Mucosa of stomach (tissue), 1 donor: Measurements from ENCODE around the gene PRKN.

Source experiments
- H3K27me3 ChIP-seq: one replicate; pipeline ENCODE4 v1.7.0; 2013; ENCODE audit warnings: mild to moderate bottlenecking, low read length; ENCODE audit not compliant: control insufficient read depth, insufficient read depth
- H3K36me3 ChIP-seq: one replicate; pipeline ENCODE4 v1.7.0; 2013; ENCODE audit warnings: low read length; ENCODE audit not compliant: control insufficient read depth, insufficient read depth
- H3K4me1 ChIP-seq: one replicate; pipeline ENCODE4 v1.7.0; 2013; ENCODE audit warnings: mild to moderate bottlenecking, low read length; ENCODE audit not compliant: control insufficient read depth, insufficient read depth
- H3K4me3 ChIP-seq: one replicate; pipeline ENCODE4 v1.7.0; 2013; ENCODE audit warnings: low read length
- H3K9ac ChIP-seq: one replicate; pipeline ENCODE4 v1.7.0; 2013; ENCODE audit warnings: mild to moderate bottlenecking, low read length, moderate library complexity
- H3K9me3 ChIP-seq: one replicate; pipeline ENCODE4 v1.7.0; 2013; ENCODE audit warnings: mild to moderate bottlenecking, low read length, moderate library complexity; ENCODE audit not compliant: control insufficient read depth
- donor health status: Pancreatic carcinoma.

Gene PRKN

GRCh38 chr6:162267126-162267525, 460.4 kb downstream of the PRKN start:
- no peaks in the 10 kb centered on the region for H3K27me3 ChIP-seq
- no peaks in the 10 kb centered on the region for H3K4me1 ChIP-seq
- H3K4me3 ChIP-seq, result no peak overlapping the region
- H3K36me3 ChIP-seq, result no peaks in the 10 kb centered on the region
- H3K9me3 ChIP-seq, result no peaks in the 10 kb centered on the region
- no peak overlapping the region for H3K9ac ChIP-seq

- H3K9me3 ChIP-seq, result no peaks in the 10 kb centered on the region
- no peaks in the 10 kb centered on the region for H3K27me3 ChIP-seq
- H3K4me3 ChIP-seq, result no peak overlapping the region
- no peaks in the 10 kb centered on the region for H3K36me3 ChIP-seq
- no peaks in the 10 kb centered on the region for H3K4me1 ChIP-seq
- no peak overlapping the region for H3K9ac ChIP-seq
Measured at GRCh38 chr6:162264581-162264980, 463.0 kb downstream of the PRKN start.

- no peaks in the 10 kb centered on the region for H3K4me1 ChIP-seq
- no peak overlapping the region for H3K4me3 ChIP-seq
- H3K9ac ChIP-seq, result no peak overlapping the region
- no peaks in the 10 kb centered on the region for H3K9me3 ChIP-seq
- H3K27me3 ChIP-seq, result no peaks in the 10 kb centered on the region
- H3K36me3 ChIP-seq, result no peaks in the 10 kb centered on the region
Measured at GRCh38 chr6:162262466-162263196, 464.9 kb downstream of the PRKN start.

GRCh38 chr6:162261598-162261997, 466.0 kb downstream of the PRKN start:
- no peaks in the 10 kb centered on the region for H3K4me1 ChIP-seq
- H3K36me3 ChIP-seq, result no peaks in the 10 kb centered on the region
- no peaks in the 10 kb centered on the region for H3K9me3 ChIP-seq
- H3K9ac ChIP-seq, result no peak overlapping the region
- no peaks in the 10 kb centered on the region for H3K27me3 ChIP-seq
- no peak overlapping the region for H3K4me3 ChIP-seq

GRCh38 chr6:162260027-162260426, 467.5 kb downstream of the PRKN start:
- H3K27me3 ChIP-seq, result no peaks in the 10 kb centered on the region
- no peaks in the 10 kb centered on the region for H3K36me3 ChIP-seq
- H3K9ac ChIP-seq, result no peak overlapping the region
- H3K9me3 ChIP-seq, result no peaks in the 10 kb centered on the region
- H3K4me1 ChIP-seq, result no peaks in the 10 kb centered on the region
- H3K4me3 ChIP-seq, result no peak overlapping the region

- Histone ChIP-seq H3K4me1 (no peaks in the 10 kb centered on the region), H3K9ac (no peak overlapping the region), H3K9me3 (no peaks in the 10 kb centered on the region), H3K36me3 (no peaks in the 10 kb centered on the region), H3K4me3 (no peak overlapping the region), H3K27me3 (no peaks in the 10 kb centered on the region)
Measured at GRCh38 chr6:162258647-162259046, 468.9 kb downstream of the PRKN start.

GRCh38 chr6:162256361-162256760, 471.2 kb downstream of the PRKN start:
- Histone ChIP-seq H3K36me3 (no peaks in the 10 kb centered on the region), H3K4me1 (no peaks in the 10 kb centered on the region), H3K9me3 (no peaks in the 10 kb centered on the region), H3K9ac (no peak overlapping the region), H3K27me3 (no peaks in the 10 kb centered on the region), H3K4me3 (no peak overlapping the region)

- H3K9me3 ChIP-seq, result no peaks in the 10 kb centered on the region
- no peak overlapping the region for H3K9ac ChIP-seq
- H3K4me3 ChIP-seq, result no peak overlapping the region
- H3K27me3 ChIP-seq, result no peaks in the 10 kb centered on the region
- H3K36me3 ChIP-seq, result no peaks in the 10 kb centered on the region
- H3K4me1 ChIP-seq, result no peaks in the 10 kb centered on the region
Measured at GRCh38 chr6:162251257-162251656, 476.3 kb downstream of the PRKN start.

- Histone ChIP-seq H3K27me3 (no peaks in the 10 kb centered on the region), H3K9me3 (no peaks in the 10 kb centered on the region), H3K36me3 (no peaks in the 10 kb centered on the region), H3K9ac (no peak overlapping the region), H3K4me3 (no peak overlapping the region), H3K4me1 (no peaks in the 10 kb centered on the region)
Measured at GRCh38 chr6:162249907-162250642, 477.5 kb downstream of the PRKN start.

- H3K4me1 ChIP-seq, result no peaks in the 10 kb centered on the region
- no peak overlapping the region for H3K4me3 ChIP-seq
Measured at GRCh38 chr6:162245830-162246420, 481.6 kb downstream of the PRKN start.

GRCh38 chr6:162244031-162244430, 483.5 kb downstream of the PRKN start:
- Histone ChIP-seq H3K9ac (no peak overlapping the region), H3K4me3 (no peak overlapping the region), H3K9me3 (no peaks in the 10 kb centered on the region), H3K4me1 (no peaks in the 10 kb centered on the region), H3K27me3 (no peaks in the 10 kb centered on the region), H3K36me3 (no peaks in the 10 kb centered on the region)

More at GRCh38 chr6:162245830-162246420, 481.6 kb downstream of the PRKN start:
- Histone ChIP-seq H3K9ac (no peak overlapping the region), H3K9me3 (no peaks in the 10 kb centered on the region), H3K27me3 (no peaks in the 10 kb centered on the region), H3K36me3 (no peaks in the 10 kb centered on the region)

- no peaks in the 10 kb centered on the region for H3K9me3 ChIP-seq
- H3K4me1 ChIP-seq, result no peaks in the 10 kb centered on the region
Measured at GRCh38 chr6:162242915-162243314, 484.7 kb downstream of the PRKN start.

More at GRCh38 chr6:162242915-162243314, 484.7 kb downstream of the PRKN start:
- no peak overlapping the region for H3K9ac ChIP-seq
- no peaks in the 10 kb centered on the region for H3K27me3 ChIP-seq
- no peak overlapping the region for H3K4me3 ChIP-seq
- no peaks in the 10 kb centered on the region for H3K36me3 ChIP-seq
